AML-193 (cell line): ENCODE results near the gene MAGEA8.
"Not testable (repeated sequence)": the region's sequence is repeated elsewhere in the genome, so short reads cannot be mapped to it uniquely, and the experiment has no call there.

Source experiments
- DNase-seq, 2 experiments: peaks; one replicate each; lab custom pipeline; 2025; lab: John Stamatoyannopoulos, UW

The MAGEA8 gene

DNA sequence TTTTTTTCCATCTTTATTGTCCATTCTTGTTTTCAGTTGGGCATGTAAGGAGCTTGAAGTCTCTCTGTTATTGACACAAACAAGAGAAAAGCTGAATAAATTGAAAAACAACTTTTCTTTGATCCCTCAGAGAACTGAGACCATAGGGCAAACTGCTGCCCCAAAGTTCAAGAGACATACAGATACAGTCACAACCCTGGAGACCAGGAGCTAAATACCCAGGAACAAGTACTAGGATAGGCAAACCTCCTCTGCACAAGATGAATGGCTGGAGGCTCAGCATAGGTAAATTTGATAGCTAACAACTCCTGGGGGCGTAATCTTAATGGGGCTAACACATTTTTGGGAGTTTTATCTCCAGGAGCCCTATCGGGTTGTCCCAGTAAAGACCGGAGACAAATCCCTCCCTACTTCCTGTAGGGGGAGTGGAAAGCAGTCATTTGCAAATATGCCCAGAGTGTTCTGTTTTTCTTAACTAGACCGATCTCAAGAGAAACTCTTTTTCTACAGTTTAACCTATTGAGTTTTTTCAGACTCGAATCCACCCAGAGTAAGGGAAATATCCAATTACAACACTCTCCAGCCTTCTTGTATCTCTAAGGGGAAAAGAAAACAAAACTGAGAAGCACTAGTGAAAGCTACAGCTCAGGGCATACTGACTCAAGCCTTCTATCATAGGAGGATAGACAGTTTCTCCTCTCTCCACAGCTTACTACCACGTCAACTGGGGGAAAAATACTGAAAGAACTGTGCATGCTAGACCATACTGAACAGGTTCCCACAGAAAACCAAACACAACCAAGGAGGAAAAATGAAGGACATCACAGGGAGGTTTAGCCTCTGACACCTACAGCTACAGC lies 23.1 kb downstream of the MAGEA8 start:
- DNase-seq, result no peak

GRCh38 chrX:149908308-149908707 lies 27.3 kb downstream of the MAGEA8 start:
- DNase-seq, result no peak

- DNase-seq, result no peak
Measured at GRCh38 chrX:149908727-149909126, 27.7 kb downstream of the MAGEA8 start.

DNA sequence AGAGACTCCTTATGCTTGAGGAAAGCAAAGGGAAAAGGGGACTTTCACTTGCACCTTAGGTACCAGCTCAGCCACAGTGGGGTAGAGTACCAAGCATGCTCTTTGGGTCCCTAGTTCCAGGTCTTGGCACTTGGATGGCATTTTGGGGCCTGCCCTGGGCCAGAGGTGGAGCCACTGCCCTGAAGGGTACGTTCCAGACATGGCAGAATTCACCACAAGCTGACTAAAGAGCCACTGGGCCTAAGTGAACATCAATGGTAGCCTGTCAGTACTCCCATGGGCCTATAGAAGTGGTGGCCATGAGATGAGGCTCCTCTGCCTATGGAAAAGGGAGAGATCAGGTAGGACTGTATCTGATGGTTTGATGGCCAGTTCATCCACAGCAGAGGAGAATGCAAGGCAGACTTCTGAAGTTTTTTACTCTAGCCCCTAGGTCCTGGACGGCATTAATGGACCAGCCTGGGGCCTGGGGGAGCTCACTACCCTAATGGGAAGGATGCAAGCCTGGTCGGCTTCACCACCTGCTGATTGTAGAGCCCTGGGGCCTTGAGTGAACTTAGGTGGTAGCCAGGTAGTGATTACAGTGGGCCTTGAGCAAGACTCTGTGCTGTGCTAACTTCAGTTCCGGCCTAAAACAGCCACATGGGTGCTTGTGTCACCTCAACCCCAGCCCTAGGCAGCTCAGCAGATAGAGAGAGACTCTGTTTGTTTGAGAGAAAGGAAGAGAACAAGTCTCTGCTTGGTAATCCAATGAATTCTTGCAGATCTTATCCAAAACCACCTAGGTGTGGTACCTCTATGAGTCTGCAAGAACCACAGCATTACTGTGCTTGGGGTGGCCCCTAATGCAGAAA lies 28.6 kb downstream of the MAGEA8 start:
- no peak for DNase-seq

DNA sequence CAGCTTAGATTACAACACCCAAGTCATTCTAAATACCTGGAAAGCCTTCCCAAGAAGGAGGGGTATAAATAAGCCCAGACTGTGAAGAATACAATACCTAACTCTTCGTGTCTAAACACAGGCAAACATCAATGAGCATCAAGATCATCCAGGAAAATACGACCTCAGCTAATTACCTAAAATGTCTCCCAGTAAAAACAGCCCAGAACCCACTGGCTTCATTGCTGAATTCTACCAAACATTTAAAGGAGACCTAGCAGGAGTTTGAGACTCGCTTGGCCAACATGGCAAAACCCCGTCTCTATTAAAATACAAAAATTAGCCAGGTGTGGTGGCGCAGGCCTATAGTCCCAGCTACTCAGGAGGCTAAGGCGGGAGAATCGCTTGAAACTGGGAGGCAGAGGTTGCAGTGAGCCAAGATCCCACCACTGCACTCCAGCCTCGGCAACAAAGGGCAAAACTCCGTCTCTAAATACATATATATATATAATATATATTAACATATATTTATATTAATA lies 29.3 kb downstream of the MAGEA8 start:
- DNase-seq, result no peak

- DNase-seq, result no peak
Measured at GRCh38 chrX:149916745-149917392, 35.9 kb downstream of the MAGEA8 start.

DNA sequence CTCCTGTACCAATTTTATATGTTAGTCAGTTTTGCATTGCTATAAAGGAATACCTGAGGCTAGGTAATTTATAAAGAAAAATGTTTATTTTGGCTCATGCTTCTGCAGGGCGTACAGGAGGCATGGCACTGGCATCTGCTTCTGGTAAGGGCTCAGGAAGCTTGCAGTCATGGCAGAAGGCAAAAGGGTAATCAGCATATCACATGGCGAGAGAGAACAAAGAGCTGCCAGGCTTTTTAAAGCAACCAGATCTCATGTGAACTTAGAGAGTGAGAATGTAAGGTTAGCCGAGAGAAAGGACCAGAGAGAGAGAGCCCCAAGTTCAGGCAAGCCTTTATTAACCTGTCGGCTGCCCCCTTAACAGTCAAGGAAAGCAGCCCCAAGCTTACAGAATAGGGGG lies 42.9 kb downstream of the MAGEA8 start:
- DNase-seq, result not testable (repeated sequence)

DNA sequence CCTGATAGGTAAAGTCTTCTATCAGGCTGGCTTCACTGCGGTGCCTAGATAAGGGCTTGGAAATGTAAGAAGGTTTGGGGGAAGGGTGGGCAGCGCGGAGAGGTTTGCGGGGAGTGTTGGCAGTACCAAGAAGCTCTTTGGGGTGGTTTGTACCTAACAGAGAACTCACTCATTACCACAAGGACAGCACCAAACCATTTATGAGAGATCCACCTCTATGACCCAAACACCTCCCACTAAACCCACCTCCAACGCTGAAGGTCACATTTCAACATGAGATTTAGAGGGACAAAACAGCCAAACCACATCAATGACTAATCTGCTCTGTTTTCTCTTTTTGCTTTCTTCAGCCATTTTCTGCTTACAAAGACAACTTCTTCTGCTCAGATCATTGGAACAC lies 43.5 kb downstream of the MAGEA8 start:
- not testable (repeated sequence) for DNase-seq

GRCh38 chrX:149927245-149927963 lies 46.4 kb downstream of the MAGEA8 start:
- DNase-seq, result not testable (repeated sequence)

DNA sequence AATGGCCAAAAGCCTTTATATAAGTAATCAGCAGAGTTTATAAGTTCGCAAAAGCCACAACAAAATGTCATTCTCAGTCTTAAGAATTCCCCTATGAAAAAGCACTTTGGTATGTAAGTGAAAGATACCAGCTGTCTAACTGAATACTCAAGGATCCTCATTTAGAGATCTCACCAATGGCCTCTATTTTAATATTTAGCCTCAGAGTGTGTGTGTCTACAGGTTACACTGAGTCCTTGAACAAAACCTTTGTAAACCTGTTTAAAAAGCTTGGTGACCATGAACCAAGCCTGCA lies 46.9 kb downstream of the MAGEA8 start:
- DNase-seq, result not testable (repeated sequence)

- not testable (repeated sequence) for DNase-seq
Measured at GRCh38 chrX:149928635-149929034, 47.7 kb downstream of the MAGEA8 start.

DNA sequence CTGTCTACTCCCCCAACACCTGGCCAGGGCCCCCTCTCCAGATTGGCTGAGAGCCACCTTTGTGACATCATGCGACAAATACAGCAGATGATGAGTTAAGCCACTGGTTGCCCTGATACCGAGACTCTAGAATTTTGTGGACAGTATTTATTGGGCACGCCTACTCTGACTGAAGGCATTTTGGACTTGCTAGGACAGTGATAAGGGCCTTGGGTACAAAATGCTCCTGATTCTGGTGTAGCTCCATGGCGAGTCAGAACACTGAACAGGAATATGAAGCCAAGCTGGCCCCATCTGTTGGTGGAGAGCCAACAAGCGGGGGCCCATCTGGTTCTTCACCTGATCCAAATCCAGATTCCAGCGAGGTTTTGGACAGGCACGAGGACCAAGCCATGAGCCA lies 48.4 kb downstream of the MAGEA8 start, which contains the start of gene HSFX4:
TSS of gene HSFX4 (plus strand) at position 174 of the 400 bp plus-strand sequence. CDS start at position 246, 72 bp downstream.
- not testable (repeated sequence) for DNase-seq

DNA sequence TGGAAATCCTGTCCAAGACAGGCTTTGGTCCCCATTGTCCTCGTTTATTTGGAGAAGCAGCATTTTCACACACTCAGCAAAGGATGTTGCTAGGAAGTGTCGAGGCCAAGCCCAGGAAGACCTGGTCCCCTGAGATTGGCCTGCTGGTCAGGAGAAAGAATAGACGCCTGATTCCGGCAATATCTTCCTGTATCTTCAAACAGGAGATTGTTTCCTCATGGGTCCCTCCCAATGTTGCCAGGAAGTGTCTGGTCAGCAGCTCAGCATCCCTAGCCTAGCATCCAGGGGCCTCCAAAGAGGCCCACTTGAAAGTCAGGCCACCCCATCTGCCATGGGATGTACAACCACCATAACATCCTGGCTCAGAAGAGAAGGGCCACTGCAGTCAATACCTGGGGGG lies 50.4 kb downstream of the MAGEA8 start:
- DNase-seq, result not testable (repeated sequence)

GRCh38 chrX:149932150-149932549 lies 51.2 kb downstream of the MAGEA8 start:
- DNase-seq, result not testable (repeated sequence)

- not testable (repeated sequence) for DNase-seq
Measured at GRCh38 chrX:149932970-149933369, 52.0 kb downstream of the MAGEA8 start.

DNA sequence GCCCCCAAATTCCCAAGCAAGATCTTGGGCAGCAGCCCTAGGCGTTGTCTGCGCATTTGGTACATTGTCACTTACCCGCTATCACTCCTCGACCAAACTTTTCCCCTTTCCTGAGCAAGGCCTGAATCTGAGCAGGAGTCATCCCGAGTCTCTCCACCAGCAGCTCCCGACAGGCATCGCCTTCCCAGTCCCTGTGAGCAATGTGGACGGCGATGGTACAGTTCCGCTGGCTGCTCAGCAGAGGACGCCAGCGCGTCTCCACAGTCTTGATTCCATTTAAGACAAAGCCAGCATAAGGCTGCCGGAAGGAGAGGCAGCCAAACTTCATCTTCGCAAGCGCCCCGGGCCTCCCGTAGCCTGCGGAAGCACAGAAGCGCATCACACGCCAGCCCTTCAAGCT lies 52.6 kb downstream of the MAGEA8 start:
- not testable (repeated sequence) for DNase-seq
